GM12878 (cell line): Measurements from ENCODE around the gene RTN4. TPM values are rescaled to one million over a fixed set of nuclear protein-coding genes. Genes with fewer than 3 reads are reported as not detected.

Experiments
- ATAC-seq: fragments of 200-7000 bp; cut with Tn5 transposase; 3 replicates; pipeline ENCODE4 v1.9.1; 2020; ENCODE audit warnings: mild to moderate bottlenecking, moderate library complexity
- BruUV-seq: library from RNA; stranded (reverse); fragments of 400-500 nt; replicated peaks from 2 replicates; lab custom pipeline; 2021; lab: Mats Ljungman, UMichigan
- CTCF ChIA-PET: fragments of 300-600 bp; sonication (Branson Sonifier 250); formaldehyde crosslinking; extraction: SDS; loops from one replicate; lab custom pipeline; 2021; ENCODE audit warnings: inconsistent platforms; lab: Yijun Ruan, JAX
- POLR2A ChIA-PET: fragments of 350-600 bp; formaldehyde crosslinking; extraction: SDS; loops from one replicate; lab custom pipeline; 2021; ENCODE audit warnings: inconsistent platforms; lab: Charles Lee
- RAD21 ChIA-PET: fragments of 300-600 bp; sonication (Branson Sonifier 250); formaldehyde crosslinking; loops from one replicate; lab custom pipeline; 2023; ENCODE audit warnings: antibody characterized with exemption; ENCODE audit not compliant: unreplicated experiment; lab: Charles Lee
- SMC1A ChIA-PET: fragments of 300-600 bp; sonication (Branson Sonifier 250); formaldehyde crosslinking; loops from one replicate; lab custom pipeline; 2023; ENCODE audit not compliant: unreplicated experiment, uncharacterized antibody; lab: Charles Lee
- DNase-seq: peaks from one replicate; pipeline ENCODE4 v3.0.0-alpha.2; 2011; ENCODE audit warnings: low read depth, low spot score
- FAIRE-seq: peaks from 3 replicates; lab custom pipeline; 2011; peaks lifted over from hg19 to GRCh38; lab: Jason Lieb, UNC
- H2AFZ ChIP-seq: 2 replicates; pipeline ENCODE4 v1.6.0; 2011; ENCODE audit warnings: low read depth, low read length, control low read depth; ENCODE audit not compliant: control insufficient read depth
- H3K27ac ChIP-seq: 2 replicates; pipeline ENCODE4 v1.5.1; 2011; ENCODE audit warnings: control low read depth; ENCODE audit not compliant: control insufficient read depth, insufficient read depth
- H3K27me3 ChIP-seq, 2 experiments: replicated peaks in 1 of 2; 2 replicates each; pipeline versions ENCODE4 v1.6.0 to v1.6.1; 2011; ENCODE audit warnings: low read length in 1 of 2; ENCODE audit not compliant: control insufficient read depth in 2 of 2, insufficient read depth in 2 of 2
- H3K36me3 ChIP-seq, 2 experiments: 2 replicates each; pipeline ENCODE4 v1.5.1; 2011; ENCODE audit warnings: low read length in 1 of 2; ENCODE audit not compliant: control insufficient read depth in 2 of 2, insufficient read depth in 2 of 2
- H3K4me1 ChIP-seq: 2 replicates; pipeline ENCODE4 v1.6.1; 2011; ENCODE audit warnings: mild to moderate bottlenecking, low read length, moderate library complexity, mixed read lengths; ENCODE audit not compliant: control insufficient read depth, insufficient read depth
- H3K4me2 ChIP-seq: 2 replicates; pipeline ENCODE4 v1.6.0; 2011; ENCODE audit warnings: control low read depth; ENCODE audit not compliant: control insufficient read depth, insufficient read depth
- H3K4me3 ChIP-seq: fragments of 200-600 bp; sonication (generic); 2 replicates; pipeline ENCODE4 v1.5.1; 2016
- H3K79me2 ChIP-seq: 2 replicates; pipeline ENCODE4 v1.6.0; 2011; ENCODE audit warnings: low read length; ENCODE audit not compliant: control insufficient read depth, insufficient read depth
- H3K9ac ChIP-seq: 2 replicates; pipeline ENCODE4 v1.8.0; 2011; ENCODE audit warnings: low read length, control low read depth, mixed read lengths; ENCODE audit not compliant: control insufficient read depth, insufficient read depth
- H3K9me3 ChIP-seq: replicated peaks from 3 replicates; pipeline ENCODE4 v1.5.1; 2011; ENCODE audit warnings: mild to moderate bottlenecking, low read length; ENCODE audit not compliant: control insufficient read depth, insufficient read depth
- H4K20me1 ChIP-seq: 2 replicates; pipeline ENCODE4 v1.6.0; 2011; ENCODE audit not compliant: control insufficient read depth, insufficient read depth
- CBX3 ChIP-seq: fragments of 200-600 bp; sonication (generic); IDR thresholded peaks from 2 replicates; pipeline ENCODE4 v1.6.1; 2016; ENCODE audit warnings: low read depth, borderline replicate concordance
- CHD1 ChIP-seq: IDR thresholded peaks from 2 replicates; pipeline ENCODE4 v1.6.1; 2012; ENCODE audit warnings: low read depth, low read length, improper control_type of control experiment
- DPF2 ChIP-seq: fragments of 450-650 bp; IDR thresholded peaks from 2 replicates; pipeline ENCODE4 v1.6.1; 2017; ENCODE audit warnings: mild to moderate bottlenecking
- HDGF ChIP-seq: fragments of 450-650 bp; IDR thresholded peaks from 2 replicates; pipeline ENCODE4 v1.6.1; 2016; ENCODE audit warnings: antibody characterized with exemption
- MTA2 ChIP-seq: fragments of 450-650 bp; IDR thresholded peaks from 2 replicates; pipeline ENCODE4 v1.6.1; 2016; ENCODE audit warnings: low read depth, mild to moderate bottlenecking, moderate library complexity
- MYC ChIP-seq: IDR thresholded peaks from 2 replicates; pipeline ENCODE4 v1.6.1; 2011; ENCODE audit warnings: mild to moderate bottlenecking, low read length, moderate library complexity, inconsistent platforms; ENCODE audit not compliant: insufficient read depth, insufficient replicate concordance, insufficient read length, severe bottlenecking
- RAD21 ChIP-seq: IDR thresholded peaks from 2 replicates; pipeline ENCODE4 v1.6.1; 2011; ENCODE audit warnings: mild to moderate bottlenecking, low read depth, low read length, moderate library complexity; ENCODE audit not compliant: insufficient read depth
- SREBF1 ChIP-seq: IDR thresholded peaks from 2 replicates; pipeline ENCODE4 v1.6.1; 2012; ENCODE audit warnings: mild to moderate bottlenecking, low read length
- ZNF274 ChIP-seq: IDR thresholded peaks from one replicate; pipeline ENCODE4 v1.8.0; 2011; ENCODE audit not compliant: insufficient read length, insufficient read depth
- WGBS: methylation state at CpG from one replicate; pipeline ENCODE4 v1.1.6; 2016; ENCODE audit warnings: low lambda C conversion rate; ENCODE audit not compliant: insufficient replicate concordance, insufficient coverage; ENCODE audit errors: missing lambda C conversion rate; 5-methylcytosine and 5-hydroxymethylcytosine counted together
- in situ Hi-C: fragments of 300-500 bp; cut with MboI; formaldehyde crosslinking; loops from 9 replicates; pipeline ENCODE4 v1.14.3; 2018; ENCODE audit warnings: mixed read lengths
- intact Hi-C: fragments of 100-400 bp; cut with micrococcal nuclease; formaldehyde crosslinking; loops from one replicate; pipeline ENCODE4 v1.14.2; 2022; ENCODE audit not compliant: unreplicated experiment
- polyA plus RNA-seq, 11 experiments: library from polyadenylated mRNA; depleted of rRNA in 4 of 11; unstranded in 6 of 11; stranded (reverse) in 5 of 11; fragments of >200 nt; fragmentation: Nextera tagmentation in 4 of 11; fragmentation: Illumina TruSeq in 1 of 11; extraction: Ambion mirVana in 4 of 11; extraction: Trizol in 1 of 11; gene quantifications; 1 replicate in 1 of 11; 2 replicates in 10 of 11; pipeline versions ENCODE4 v1.2.1 to v1.2.3, GENCODE V29; 2011 to 2016; ENCODE audit warnings: inconsistent platforms in 2 of 11, missing spikeins in 2 of 11, low read depth in 1 of 11
- small RNA-seq: library from RNA; depleted of rRNA; stranded (forward); fragments of <200 nt; gene quantifications from one replicate; pipeline ENCODE3, GENCODE V24; 2014
- total RNA-seq, 4 experiments: library from RNA; depleted of rRNA in 3 of 4; stranded (reverse); fragments of >200 nt in 3 of 4; fragmentation: Illumina TruSeq in 1 of 4; extraction: Trizol in 1 of 4; gene quantifications; 2 replicates each; pipeline versions ENCODE4 v1.2.1 to v1.2.3, GENCODE V29; 2013 to 2021
- TF ChIP-seq, protein P1 (sequence below): fragments of 450-650 bp; IDR thresholded peaks from 2 replicates; pipeline ENCODE4 v1.6.1; 2018; ENCODE audit warnings: borderline replicate concordance, mild to moderate bottlenecking; ENCODE audit not compliant: partially characterized antibody
- TF ChIP-seq, protein P2 (sequence below): IDR thresholded peaks from 2 replicates; pipeline ENCODE4 v1.6.1; 2011; ENCODE audit warnings: low read depth, low read length, improper control_type of control experiment, borderline replicate concordance

Gene RTN4
- total and polyA plus RNA-seq, 10 of the 15 experiments (the other 5 are each of a cell fraction or from before 2014, with no cell fraction given) = 56.0 to 133 (median 83.3) TPM

DNA sequence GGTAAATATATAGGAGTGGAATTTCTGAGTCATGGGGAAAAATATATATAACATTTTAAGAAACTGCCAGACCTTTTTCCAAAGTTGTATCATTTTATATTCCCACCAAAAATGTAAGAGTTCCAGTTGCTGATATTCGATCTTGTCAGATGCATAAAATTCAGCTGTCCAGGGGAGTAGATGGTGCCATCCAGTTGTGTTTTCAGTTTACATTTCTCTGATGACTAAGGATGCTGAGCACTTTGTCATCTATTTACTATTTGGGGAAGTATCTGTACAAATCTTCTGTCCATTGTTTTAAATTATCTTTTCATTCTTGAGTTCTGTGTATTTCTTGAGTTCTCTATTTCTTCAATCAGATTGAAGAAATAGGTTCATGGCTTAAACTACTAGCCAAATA is 126.1 kb downstream of the RTN4 start:
- RAD21 ChIA-PET = no interaction called here
- no peaks in the 10 kb centered on the region for H3K36me3 ChIP-seq
- in situ Hi-C loops = no loop called here
- POLR2A ChIA-PET = no interaction called here
- CTCF ChIA-PET = interaction anchor here (1.8 kb wide), 1 partner anchor 24 kb away, joined by 5 read pairs; no protein-coding TSS in a partner anchor
- BruUV-seq = no TSS peak
- H2AFZ ChIP-seq = no peak overlapping the region
- no peak overlapping the region for H3K4me2 ChIP-seq
- H3K27me3 ChIP-seq = no peaks in the 10 kb centered on the region
- no peak overlapping the region for H3K4me3 ChIP-seq
- no peak overlapping the region for H3K9ac ChIP-seq
- intact Hi-C loops = no loop called here
- TF ChIP-seq RAD21 (no peak), SREBF1 (no peak), MTA2 (no peak), MYC (no peak), CBX3 (no peak), CHD1 (no peak), DPF2 (no peak), ZNF274 (no peak), HDGF (no peak)
- TF ChIP-seq, protein P1, sequence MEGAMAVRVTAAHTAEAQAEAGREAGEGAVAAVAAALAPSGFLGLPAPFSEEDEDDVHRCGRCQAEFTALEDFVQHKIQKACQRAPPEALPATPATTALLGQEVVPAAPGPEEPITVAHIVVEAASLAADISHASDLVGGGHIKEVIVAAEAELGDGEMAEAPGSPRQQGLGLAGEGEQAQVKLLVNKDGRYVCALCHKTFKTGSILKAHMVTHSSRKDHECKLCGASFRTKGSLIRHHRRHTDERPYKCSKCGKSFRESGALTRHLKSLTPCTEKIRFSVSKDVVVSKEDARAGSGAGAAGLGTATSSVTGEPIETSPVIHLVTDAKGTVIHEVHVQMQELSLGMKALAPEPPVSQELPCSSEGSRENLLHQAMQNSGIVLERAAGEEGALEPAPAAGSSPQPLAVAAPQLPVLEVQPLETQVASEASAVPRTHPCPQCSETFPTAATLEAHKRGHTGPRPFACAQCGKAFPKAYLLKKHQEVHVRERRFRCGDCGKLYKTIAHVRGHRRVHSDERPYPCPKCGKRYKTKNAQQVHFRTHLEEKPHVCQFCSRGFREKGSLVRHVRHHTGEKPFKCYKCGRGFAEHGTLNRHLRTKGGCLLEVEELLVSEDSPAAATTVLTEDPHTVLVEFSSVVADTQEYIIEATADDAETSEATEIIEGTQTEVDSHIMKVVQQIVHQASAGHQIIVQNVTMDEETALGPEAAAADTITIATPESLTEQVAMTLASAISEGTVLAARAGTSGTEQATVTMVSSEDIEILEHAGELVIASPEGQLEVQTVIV = no peak
- TF ChIP-seq, protein P2, sequence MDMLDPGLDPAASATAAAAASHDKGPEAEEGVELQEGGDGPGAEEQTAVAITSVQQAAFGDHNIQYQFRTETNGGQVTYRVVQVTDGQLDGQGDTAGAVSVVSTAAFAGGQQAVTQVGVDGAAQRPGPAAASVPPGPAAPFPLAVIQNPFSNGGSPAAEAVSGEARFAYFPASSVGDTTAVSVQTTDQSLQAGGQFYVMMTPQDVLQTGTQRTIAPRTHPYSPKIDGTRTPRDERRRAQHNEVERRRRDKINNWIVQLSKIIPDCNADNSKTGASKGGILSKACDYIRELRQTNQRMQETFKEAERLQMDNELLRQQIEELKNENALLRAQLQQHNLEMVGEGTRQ = no peak
- TF ChIP-seq, all 136 proteins: peak for 0
- DNase-seq = no peak
- SMC1A ChIA-PET = interaction anchor here (1.5 kb wide), 1 partner anchor 10 kb away, joined by 5 read pairs; no protein-coding TSS in a partner anchor
- no peaks in the 10 kb centered on the region for H3K79me2 ChIP-seq
- H4K20me1 ChIP-seq = no peaks in the 10 kb centered on the region
- no peak for FAIRE-seq
- H3K9me3 ChIP-seq = no peaks in the 10 kb centered on the region; the same call in 1 of the 3 replicates
- ATAC-seq = no peak
- no peak overlapping the region for H3K27ac ChIP-seq
- H3K4me1 ChIP-seq = no peaks in the 10 kb centered on the region
- WGBS = 0% methylated on average over 1 of the region's 1 CpG

Small RNAs within 50 kb of the gene (small RNA-seq; reads per million reads assigned to genes)
- not detected for gene RNU6-433P

Other genes starting within 250 kb of the RTN4 start
- 3.2 and 6.2 TPM in 2 replicates for gene CLHC1, start 181.8 kb upstream of the RTN4 start, total RNA-seq (2014; rRNA removed)
- 6.1 and 8.7 TPM in 2 replicates for gene CLHC1, start 181.8 kb upstream of the RTN4 start, total RNA-seq (2014; rRNA removed; fragmentation: Illumina TruSeq; extraction: Trizol)
- 4.0 and 6.2 TPM in 2 replicates for gene CLHC1, start 181.8 kb upstream of the RTN4 start, total RNA-seq (2021)
- gene CLHC1, start 181.8 kb upstream of the RTN4 start, polyA plus RNA-seq (2011; rRNA removed) = 6.8 and 10.1 TPM in 2 replicates
- gene CLHC1, start 181.8 kb upstream of the RTN4 start, polyA plus RNA-seq (2014; fragmentation: Illumina TruSeq; extraction: Trizol) = 3.5 and 4.0 TPM in 2 replicates
- 1 to 10 TPM; 2.6 to 3.2 TPM for gene CLHC1, start 181.8 kb upstream of the RTN4 start, polyA plus RNA-seq (2014; fragmentation: Nextera tagmentation; extraction: Ambion mirVana)
- 5.1 and 5.7 TPM in 2 replicates for gene CLHC1, start 181.8 kb upstream of the RTN4 start, polyA plus RNA-seq (2014; rRNA removed)
- 1 to 10 TPM; 4.3 to 5.6 TPM for gene CLHC1, start 181.8 kb upstream of the RTN4 start, polyA plus RNA-seq (2016; fragmentation: Nextera tagmentation; extraction: Ambion mirVana)
- gene RPS27A, start 182.2 kb upstream of the RTN4 start, total RNA-seq (2014; rRNA removed) = 1,715 and 1,919 TPM in 2 replicates
- 2,577 and 2,600 TPM in 2 replicates for gene RPS27A, start 182.2 kb upstream of the RTN4 start, total RNA-seq (2014; rRNA removed; fragmentation: Illumina TruSeq; extraction: Trizol)
- gene RPS27A, start 182.2 kb upstream of the RTN4 start, total RNA-seq (2021) = 1,460 and 1,505 TPM in 2 replicates
- gene RPS27A, start 182.2 kb upstream of the RTN4 start, polyA plus RNA-seq (2011; rRNA removed) = 2,736 and 3,509 TPM in 2 replicates
- 1,739 and 2,088 TPM in 2 replicates for gene RPS27A, start 182.2 kb upstream of the RTN4 start, polyA plus RNA-seq (2014; fragmentation: Illumina TruSeq; extraction: Trizol)
- 1,000 to 10,000 TPM; 3,416 to 4,705 TPM for gene RPS27A, start 182.2 kb upstream of the RTN4 start, polyA plus RNA-seq (2014; fragmentation: Nextera tagmentation; extraction: Ambion mirVana)
- gene RPS27A, start 182.2 kb upstream of the RTN4 start, polyA plus RNA-seq (2014; rRNA removed) = 2,025 and 2,160 TPM in 2 replicates
- 1,000 to 10,000 TPM; 1,779 to 1,833 TPM for gene RPS27A, start 182.2 kb upstream of the RTN4 start, polyA plus RNA-seq (2016; fragmentation: Nextera tagmentation; extraction: Ambion mirVana)
- gene MTIF2, start 218.8 kb upstream of the RTN4 start, total RNA-seq (2014; rRNA removed) = 34.2 and 38.5 TPM in 2 replicates
- gene MTIF2, start 218.8 kb upstream of the RTN4 start, total RNA-seq (2014; rRNA removed; fragmentation: Illumina TruSeq; extraction: Trizol) = 62.1 and 63.7 TPM in 2 replicates
- 33.4 and 34.1 TPM in 2 replicates for gene MTIF2, start 218.8 kb upstream of the RTN4 start, total RNA-seq (2021)
- gene MTIF2, start 218.8 kb upstream of the RTN4 start, polyA plus RNA-seq (2011; rRNA removed) = 40.8 and 65.5 TPM in 2 replicates
- 50.2 and 57.4 TPM in 2 replicates for gene MTIF2, start 218.8 kb upstream of the RTN4 start, polyA plus RNA-seq (2014; fragmentation: Illumina TruSeq; extraction: Trizol)
- 10 to 100 TPM; 26.4 to 39.2 TPM for gene MTIF2, start 218.8 kb upstream of the RTN4 start, polyA plus RNA-seq (2014; fragmentation: Nextera tagmentation; extraction: Ambion mirVana)
- gene MTIF2, start 218.8 kb upstream of the RTN4 start, polyA plus RNA-seq (2014; rRNA removed) = 25.5 and 30.9 TPM in 2 replicates
- gene MTIF2, start 218.8 kb upstream of the RTN4 start, polyA plus RNA-seq (2016; fragmentation: Nextera tagmentation; extraction: Ambion mirVana) = 10 to 100 TPM; 45.4 to 46.1 TPM